ENCODE results near the gene RAB3GAP1. TPM values are rescaled to one million over a fixed set of nuclear protein-coding genes. Genes with fewer than 3 reads are reported as not detected.
A peak's percentile ranks its signal among the peaks of the same experiment; 100 is the strongest.
"Not testable (repeated sequence)": the region's sequence is repeated elsewhere in the genome, so short reads cannot be mapped to it uniquely, and the experiment has no call there.

RAB3GAP1 gene
- total RNA-seq, 2 experiments from 2014 or later: 22.9 to 23.0 TPM

- no peaks in the 10 kb centered on the region for H3K9me3 Mint-ChIP-seq
- no peak overlapping the region for H3K4me3 Mint-ChIP-seq
- ChIA-PET POLR2A (no interaction called here), CTCF (no interaction called here)
- no peaks in the 10 kb centered on the region for H3K36me3 Mint-ChIP-seq (ENCODE audit: low read depth)
- H3K27me3 Mint-ChIP-seq: no peaks in the 10 kb centered on the region
- H3K4me1 Mint-ChIP-seq: no peaks in the 10 kb centered on the region
- H3K27ac Mint-ChIP-seq: no peak overlapping the region
- no peak for DNase-seq
These were observed 21.3 kb upstream of the RAB3GAP1 start for GRCh38 chr2:135030826-135031225.

- POLR2A ChIA-PET: not testable (repeated sequence)
These were observed 18.9 kb upstream of the RAB3GAP1 start for GRCh38 chr2:135033216-135033615.

GRCh38 chr2:135037831-135038230 lies 14.3 kb upstream of the RAB3GAP1 start:
- DNase-seq: no peak
- H3K4me1 Mint-ChIP-seq: no peaks in the 10 kb centered on the region
- no peaks in the 10 kb centered on the region for H3K27me3 Mint-ChIP-seq

More at GRCh38 chr2:135033216-135033615, 18.9 kb upstream of the RAB3GAP1 start:
- DNase-seq; H3K4me3 Mint-ChIP-seq; H3K9me3 Mint-ChIP-seq; H3K4me1 Mint-ChIP-seq; H3K36me3 Mint-ChIP-seq (ENCODE audit: low read depth); H3K27ac Mint-ChIP-seq; H3K27me3 Mint-ChIP-seq; CTCF ChIA-PET: not testable (repeated sequence)

GRCh38 chr2:135043345-135043744 lies 8.7 kb upstream of the RAB3GAP1 start:
- Mint-ChIP-seq H3K27ac (no peak overlapping the region), H3K36me3 (ENCODE audit: low read depth) (no peaks in the 10 kb centered on the region), H3K4me3 (no peak overlapping the region), H3K4me1 (no peaks in the 10 kb centered on the region), H3K27me3 (peaks cover 13% of the 10 kb centered on the region), H3K9me3 (no peaks in the 10 kb centered on the region)
- POLR2A ChIA-PET: no interaction called here
- DNase-seq: peak; percentile 36
- CTCF ChIA-PET: interaction anchor here (0.8 to 1.5 kb wide), 5 partner anchors 9 to 55 kb away, joined by 3 to 6 read pairs (median 3); partner anchors contain the start of gene RAB3GAP1

More at GRCh38 chr2:135037831-135038230, 14.3 kb upstream of the RAB3GAP1 start:
- Mint-ChIP-seq H3K27ac (no peak overlapping the region), H3K9me3 (no peaks in the 10 kb centered on the region), H3K4me3 (no peak overlapping the region), H3K36me3 (ENCODE audit: low read depth) (no peaks in the 10 kb centered on the region)
- ChIA-PET CTCF (no interaction called here), POLR2A (no interaction called here)

GRCh38 chr2:135047300-135047699 lies 4.8 kb upstream of the RAB3GAP1 start, which contains the start of gene MAP3K19:
MAP3K19 (minus strand) TSS chr2:135047447; CDS start chr2:135024647, 22,800 bp downstream.
- CTCF ChIA-PET: interaction anchor here (0.9 kb wide), 1 partner anchor 44 kb away, joined by 4 read pairs; no protein-coding TSS in a partner anchor
- Mint-ChIP-seq H3K4me1 (peaks cover 10% of the 10 kb centered on the region), H3K36me3 (ENCODE audit: low read depth) (no peaks in the 10 kb centered on the region), H3K27me3 (peaks cover 14% of the 10 kb centered on the region), H3K27ac (no peak within 1 kb of the TSS), H3K9me3 (no peaks in the 10 kb centered on the region), H3K4me3 (no peak within 1 kb of the TSS)
- POLR2A ChIA-PET: no interaction called here
- DNase-seq: no peak

GRCh38 chr2:135048122-135048521 lies 4.0 kb upstream of the RAB3GAP1 start:
- H3K27me3 Mint-ChIP-seq: peaks cover 14% of the 10 kb centered on the region
- H3K27ac Mint-ChIP-seq: no peak overlapping the region

GRCh38 chr2:135050132-135050531 lies 2.0 kb upstream of the RAB3GAP1 start:
- no peak overlapping the region for H3K4me3 Mint-ChIP-seq

More at GRCh38 chr2:135048122-135048521, 4.0 kb upstream of the RAB3GAP1 start:
- Mint-ChIP-seq H3K9me3 (no peaks in the 10 kb centered on the region), H3K4me1 (peaks cover 12% of the 10 kb centered on the region), H3K36me3 (ENCODE audit: low read depth) (no peaks in the 10 kb centered on the region), H3K4me3 (no peak overlapping the region)
- DNase-seq: no peak
- CTCF ChIA-PET: no interaction called here
- POLR2A ChIA-PET: interaction anchor here (1.8 kb wide), 1 partner anchor 483 kb away, joined by 6 read pairs; the partner anchor contains the start of genes R3HDM1 and ZRANB3

GRCh38 chr2:135050684-135051083 lies 1.4 kb upstream of the RAB3GAP1 start:
- Mint-ChIP-seq H3K4me3 (peak overlapping the region; percentile 49), H3K27me3 (peaks cover 7% of the 10 kb centered on the region), H3K36me3 (ENCODE audit: low read depth) (peaks cover 13% of the 10 kb centered on the region), H3K4me1 (peaks cover 32% of the 10 kb centered on the region), H3K27ac (peak overlapping the region; percentile 45), H3K9me3 (no peaks in the 10 kb centered on the region)
- no peak for DNase-seq
- ChIA-PET CTCF (no interaction called here), POLR2A (interaction anchor here (0.5 to 3.2 kb wide), 3 partner anchors 41 to 133 kb away, joined by 3 to 15 read pairs (median 3); partner anchors contain the start of gene CCNT2)

More at GRCh38 chr2:135050132-135050531, 2.0 kb upstream of the RAB3GAP1 start:
- H3K4me1 Mint-ChIP-seq: peaks cover 30% of the 10 kb centered on the region
- POLR2A ChIA-PET: no interaction called here
- peak overlapping the region; percentile 45 for H3K27ac Mint-ChIP-seq
- CTCF ChIA-PET: no interaction called here
- no peaks in the 10 kb centered on the region for H3K9me3 Mint-ChIP-seq
- DNase-seq: no peak
- H3K36me3 Mint-ChIP-seq (ENCODE audit: low read depth): peaks cover 10% of the 10 kb centered on the region
- H3K27me3 Mint-ChIP-seq: peaks cover 9% of the 10 kb centered on the region

GRCh38 chr2:135052997-135053474 lies 944 bp downstream of the RAB3GAP1 start:
- DNase-seq: peak; percentile 39
- Mint-ChIP-seq H3K27me3 (peaks cover 3% of the 10 kb centered on the region), H3K4me3 (peak overlapping the region; percentile 81), H3K36me3 (ENCODE audit: low read depth) (peaks cover 22% of the 10 kb centered on the region), H3K27ac (peak overlapping the region; percentile 99), H3K4me1 (peaks cover 42% of the 10 kb centered on the region), H3K9me3 (no peaks in the 10 kb centered on the region)
- ChIA-PET POLR2A (interaction anchor here (0.6 to 3.2 kb wide), 7 partner anchors 9 to 693 kb away, joined by 3 to 30 read pairs (median 3); partner anchors contain the start of genes CCNT2, R3HDM1 and ZRANB3), CTCF (interaction anchor here (1.0 to 1.1 kb wide), 2 partner anchors 9 to 10 kb away, joined by 3 read pairs; no protein-coding TSS in a partner anchor)

GRCh38 chr2:135055182-135055786 lies 3.2 kb downstream of the RAB3GAP1 start:
- H3K9me3 Mint-ChIP-seq: no peaks in the 10 kb centered on the region
- H3K36me3 Mint-ChIP-seq (ENCODE audit: low read depth): peaks cover 33% of the 10 kb centered on the region
- no peaks in the 10 kb centered on the region for H3K27me3 Mint-ChIP-seq
- H3K27ac Mint-ChIP-seq: no peak overlapping the region
- H3K4me1 Mint-ChIP-seq: peaks cover 40% of the 10 kb centered on the region
- H3K4me3 Mint-ChIP-seq: no peak overlapping the region
- CTCF ChIA-PET: no interaction called here
- DNase-seq: no peak
- POLR2A ChIA-PET: no interaction called here

- H3K36me3 Mint-ChIP-seq (ENCODE audit: low read depth): peaks cover 43% of the 10 kb centered on the region
- no peak overlapping the region for H3K4me3 Mint-ChIP-seq
- no peaks in the 10 kb centered on the region for H3K27me3 Mint-ChIP-seq
- no peak overlapping the region for H3K27ac Mint-ChIP-seq
- POLR2A ChIA-PET: no interaction called here
- H3K9me3 Mint-ChIP-seq: no peaks in the 10 kb centered on the region
- no peak for DNase-seq
- CTCF ChIA-PET: no interaction called here
- peaks cover 34% of the 10 kb centered on the region for H3K4me1 Mint-ChIP-seq
These were observed 4.7 kb downstream of the RAB3GAP1 start for GRCh38 chr2:135056790-135057189.

GRCh38 chr2:135059577-135059976 lies 7.5 kb downstream of the RAB3GAP1 start:
- H3K4me3 Mint-ChIP-seq: no peak overlapping the region
- peaks cover 60% of the 10 kb centered on the region for H3K36me3 Mint-ChIP-seq (ENCODE audit: low read depth)
- POLR2A ChIA-PET: no interaction called here
- DNase-seq: no peak
- no peak overlapping the region for H3K27ac Mint-ChIP-seq
- H3K9me3 Mint-ChIP-seq: peaks cover 9% of the 10 kb centered on the region
- H3K4me1 Mint-ChIP-seq: peaks cover 23% of the 10 kb centered on the region
- CTCF ChIA-PET: no interaction called here
- H3K27me3 Mint-ChIP-seq: no peaks in the 10 kb centered on the region

- H3K4me3 Mint-ChIP-seq: no peak overlapping the region
- peaks cover 8% of the 10 kb centered on the region for H3K4me1 Mint-ChIP-seq
- ChIA-PET CTCF (no interaction called here), POLR2A (no interaction called here)
- H3K9me3 Mint-ChIP-seq: peaks cover 13% of the 10 kb centered on the region
- H3K27ac Mint-ChIP-seq: no peak overlapping the region
- peaks cover 68% of the 10 kb centered on the region for H3K36me3 Mint-ChIP-seq (ENCODE audit: low read depth)
- no peak for DNase-seq
- no peaks in the 10 kb centered on the region for H3K27me3 Mint-ChIP-seq
These were observed 11.1 kb downstream of the RAB3GAP1 start for GRCh38 chr2:135063210-135063609.

- POLR2A ChIA-PET: no interaction called here
- H3K27ac Mint-ChIP-seq: no peak overlapping the region
- DNase-seq: no peak
- CTCF ChIA-PET: no interaction called here
- H3K4me3 Mint-ChIP-seq: no peak overlapping the region
- H3K36me3 Mint-ChIP-seq (ENCODE audit: low read depth): peaks cover 72% of the 10 kb centered on the region
- H3K27me3 Mint-ChIP-seq: no peaks in the 10 kb centered on the region
- peaks cover 8% of the 10 kb centered on the region for H3K4me1 Mint-ChIP-seq
- H3K9me3 Mint-ChIP-seq: peaks cover 17% of the 10 kb centered on the region
These were observed 12.1 kb downstream of the RAB3GAP1 start for GRCh38 chr2:135064149-135064548.
